Suprapubic skin (tissue), 4 donors: ENCODE data around the gene CATSPERD. TPM values are rescaled to one million over a fixed set of nuclear protein-coding genes. Genes with fewer than 3 reads are reported as not detected.
"Not testable (repeated sequence)": the region's sequence is repeated elsewhere in the genome, so short reads cannot be mapped to it uniquely, and the experiment has no call there.

Source experiments
- DNase-seq, 2 donors: peaks; one replicate each; pipeline ENCODE4 v3.0.0-alpha.2; 2019; ENCODE audit warnings: low spot score in 2 of 2
- H3K27ac ChIP-seq: fragments of 200-600 bp; sonication (generic); one replicate; pipeline ENCODE4 v1.5.1; 2019
- H3K27me3 ChIP-seq: fragments of 200-600 bp; sonication (generic); one replicate; pipeline ENCODE4 v1.5.1; 2019
- H3K36me3 ChIP-seq: fragments of 200-600 bp; sonication (generic); one replicate; pipeline ENCODE4 v1.5.1; 2019
- H3K4me1 ChIP-seq: fragments of 200-600 bp; sonication (generic); one replicate; pipeline ENCODE4 v1.5.1; 2019
- H3K4me3 ChIP-seq: fragments of 200-600 bp; sonication (generic); one replicate; pipeline ENCODE4 v1.5.1; 2019; ENCODE audit warnings: mild to moderate bottlenecking
- H3K9me3 ChIP-seq: fragments of 200-600 bp; sonication (generic); one replicate; pipeline ENCODE4 v1.5.1; 2019
- EP300 ChIP-seq: sonication (generic); formaldehyde crosslinking; IDR thresholded peaks from one replicate; pipeline ENCODE4 v1.6.1; 2017; ENCODE audit warnings: antibody characterized with exemption
- POLR2A ChIP-seq, 2 donors: fragments of 450-650 bp; IDR thresholded peaks; one replicate each; pipeline ENCODE4 v1.6.1; 2017; ENCODE audit warnings: antibody characterized with exemption in 2 of 2, mild to moderate bottlenecking in 2 of 2, moderate library complexity in 2 of 2
- POLR2AphosphoS5 ChIP-seq, 3 donors: sonication (generic); formaldehyde crosslinking; IDR thresholded peaks; one replicate each; pipeline ENCODE4 v1.6.1; 2017; ENCODE audit warnings: antibody characterized with exemption in 3 of 3
- WGBS: methylation state at CpG from one replicate; pipeline ENCODE4 v1.1.5; 2018; 5-methylcytosine and 5-hydroxymethylcytosine counted together
- total RNA-seq, 4 donors: library from RNA; depleted of rRNA; stranded (reverse); fragments of >200 nt; gene quantifications; one replicate each; pipeline ENCODE4 v1.1.0, GENCODE V29; 2016
- TF ChIP-seq, protein P1 (sequence below), 2 donors: fragments of 200-600 bp in 1 of 2; fragments of 450-650 bp in 1 of 2; sonication (generic) in 1 of 2; IDR thresholded peaks; one replicate each; pipeline ENCODE4 v1.5.1; 2016 to 2019; ENCODE audit warnings: antibody characterized with exemption in 2 of 2, mild to moderate bottlenecking in 1 of 2, moderate library complexity in 1 of 2

CATSPERD gene
- total RNA-seq, 4 donors from 2014 or later = 0.24 TPM; not detected in 3

- Histone ChIP-seq H3K27ac (no peak overlapping the region), H3K4me3 (no peak overlapping the region), H3K36me3 (no peaks in the 10 kb centered on the region), H3K27me3 (no peaks in the 10 kb centered on the region), H3K9me3 (no peaks in the 10 kb centered on the region), H3K4me1 (no peaks in the 10 kb centered on the region)
- 90% methylated on average over 19 of the region's 19 CpGs for WGBS
- TF ChIP-seq, protein P1, sequence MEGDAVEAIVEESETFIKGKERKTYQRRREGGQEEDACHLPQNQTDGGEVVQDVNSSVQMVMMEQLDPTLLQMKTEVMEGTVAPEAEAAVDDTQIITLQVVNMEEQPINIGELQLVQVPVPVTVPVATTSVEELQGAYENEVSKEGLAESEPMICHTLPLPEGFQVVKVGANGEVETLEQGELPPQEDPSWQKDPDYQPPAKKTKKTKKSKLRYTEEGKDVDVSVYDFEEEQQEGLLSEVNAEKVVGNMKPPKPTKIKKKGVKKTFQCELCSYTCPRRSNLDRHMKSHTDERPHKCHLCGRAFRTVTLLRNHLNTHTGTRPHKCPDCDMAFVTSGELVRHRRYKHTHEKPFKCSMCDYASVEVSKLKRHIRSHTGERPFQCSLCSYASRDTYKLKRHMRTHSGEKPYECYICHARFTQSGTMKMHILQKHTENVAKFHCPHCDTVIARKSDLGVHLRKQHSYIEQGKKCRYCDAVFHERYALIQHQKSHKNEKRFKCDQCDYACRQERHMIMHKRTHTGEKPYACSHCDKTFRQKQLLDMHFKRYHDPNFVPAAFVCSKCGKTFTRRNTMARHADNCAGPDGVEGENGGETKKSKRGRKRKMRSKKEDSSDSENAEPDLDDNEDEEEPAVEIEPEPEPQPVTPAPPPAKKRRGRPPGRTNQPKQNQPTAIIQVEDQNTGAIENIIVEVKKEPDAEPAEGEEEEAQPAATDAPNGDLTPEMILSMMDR (IDR thresholded peaks at IDR 0.05) = no peak
- DNase-seq = no peak
Measured at GRCh38 chr19:5742051-5742450, 21.6 kb downstream of the CATSPERD start.

- H3K9me3 ChIP-seq = no peaks in the 10 kb centered on the region
- H3K4me3 ChIP-seq = no peak overlapping the region
- H3K4me1 ChIP-seq = no peaks in the 10 kb centered on the region
- DNase-seq = no peak
- TF ChIP-seq POLR2AphosphoS5 (IDR thresholded peaks at IDR 0.05) = no peak
- TF ChIP-seq, protein P1 (IDR thresholded peaks at IDR 0.05) = no peak
- TF ChIP-seq EP300 = no peak
- TF ChIP-seq POLR2A (IDR thresholded peaks at IDR 0.05) = no peak
- no peak overlapping the region for H3K27ac ChIP-seq
- no peaks in the 10 kb centered on the region for H3K36me3 ChIP-seq
- peaks cover 3% of the 10 kb centered on the region for H3K27me3 ChIP-seq
Measured at GRCh38 chr19:5743630-5744029, 23.2 kb downstream of the CATSPERD start.

- not testable (repeated sequence) for DNase-seq, H3K4me1 ChIP-seq, H3K4me3 ChIP-seq, H3K27ac ChIP-seq, H3K36me3 ChIP-seq, H3K9me3 ChIP-seq, H3K27me3 ChIP-seq
- WGBS = 91% methylated on average over 9 of the region's 10 CpGs
Measured at GRCh38 chr19:5744999-5745398, 24.6 kb downstream of the CATSPERD start.

DNA sequence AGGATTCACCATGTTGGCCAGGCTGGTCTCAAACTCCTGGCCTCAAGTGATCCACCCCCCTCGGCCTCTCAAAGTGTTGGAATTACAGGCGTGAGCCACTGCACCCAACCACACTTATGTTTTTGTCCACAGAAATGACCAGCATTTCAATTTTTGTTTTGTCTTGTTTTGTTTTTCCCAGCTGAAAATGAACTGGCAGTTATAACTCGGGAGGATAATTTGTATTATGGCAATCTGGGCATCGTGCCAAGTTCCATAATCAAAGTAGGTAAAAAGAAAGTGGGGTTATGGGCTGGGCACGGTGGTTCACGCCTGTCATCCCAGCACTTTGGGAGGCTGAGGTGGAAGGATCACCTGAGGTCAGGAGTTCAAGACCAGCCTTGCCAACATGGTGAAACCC is 28.5 kb downstream of the CATSPERD start:
- H3K9me3 ChIP-seq, H3K36me3 ChIP-seq, DNase-seq, H3K27me3 ChIP-seq, H3K4me3 ChIP-seq, H3K27ac ChIP-seq, H3K4me1 ChIP-seq: not testable (repeated sequence)
- 32% methylated on average over 6 of the region's 6 CpGs for WGBS

- TF ChIP-seq POLR2AphosphoS5 (IDR thresholded peaks at IDR 0.05) (no peak), EP300 (no peak), POLR2A (IDR thresholded peaks at IDR 0.05) (no peak)
- TF ChIP-seq, protein P1 (IDR thresholded peaks at IDR 0.05) = no peak
- Histone ChIP-seq H3K4me1 (no peaks in the 10 kb centered on the region), H3K36me3 (no peaks in the 10 kb centered on the region), H3K9me3 (no peaks in the 10 kb centered on the region), H3K27me3 (peaks cover 8% of the 10 kb centered on the region), H3K27ac (no peak overlapping the region), H3K4me3 (no peak overlapping the region)
- DNase-seq = no peak
- WGBS = 91% methylated on average over 5 of the region's 5 CpGs
Measured at GRCh38 chr19:5749505-5749904, 29.1 kb downstream of the CATSPERD start.

DNA sequence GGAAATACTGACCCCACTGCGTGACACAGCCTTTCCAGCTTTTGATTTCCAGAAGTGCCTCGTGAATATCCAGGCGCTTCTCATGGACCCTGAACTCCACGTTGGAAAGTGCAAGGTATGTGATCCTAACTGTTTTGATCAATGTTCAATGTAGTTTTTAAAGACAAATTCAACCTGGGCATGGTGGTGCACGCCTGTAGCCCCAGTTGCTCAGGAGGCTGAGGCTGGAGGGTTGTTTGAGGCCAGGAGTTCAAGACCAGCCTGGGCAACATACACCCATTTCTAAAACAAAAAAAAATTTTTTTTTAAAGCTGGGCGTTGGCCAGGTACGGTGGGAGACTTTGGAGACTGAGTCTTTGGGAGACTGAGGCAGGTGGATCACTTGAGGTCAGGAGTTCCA is 31.3 kb downstream of the CATSPERD start:
- Histone ChIP-seq H3K36me3 (no peaks in the 10 kb centered on the region), H3K9me3 (no peaks in the 10 kb centered on the region), H3K27me3 (peaks cover 8% of the 10 kb centered on the region), H3K4me1 (no peaks in the 10 kb centered on the region), H3K4me3 (no peak overlapping the region), H3K27ac (no peak overlapping the region)
- no peak for DNase-seq
- 75% methylated on average over 7 of the region's 7 CpGs for WGBS
- TF ChIP-seq EP300 (no peak), POLR2A (IDR thresholded peaks at IDR 0.05) (no peak), POLR2AphosphoS5 (IDR thresholded peaks at IDR 0.05) (no peak)
- TF ChIP-seq, protein P1 (IDR thresholded peaks at IDR 0.05) = no peak
